Psoas muscle (tissue), 8 donors: ENCODE data around the gene MYL4. TPM values are rescaled to one million over a fixed set of nuclear protein-coding genes. Genes with fewer than 3 reads are reported as not detected.
"Not testable (repeated sequence)": the region's sequence is repeated elsewhere in the genome, so short reads cannot be mapped to it uniquely, and the experiment has no call there.

Experiments used
- ATAC-seq, 4 donors: fragments of 200-7000 bp; cut with Tn5 transposase; one replicate each; pipeline ENCODE4 v1.9.1; 2020; ENCODE audit warnings: moderate library complexity in 3 of 4, mild to moderate bottlenecking in 2 of 4
- DNase-seq, 2 donors: peaks; one replicate each; pipeline ENCODE4 v3.0.0-alpha.2; 2020
- H3K27ac ChIP-seq: fragments of 200-600 bp; one replicate; pipeline ENCODE4 v1.8.0; 2022
- H3K27me3 ChIP-seq, 3 donors: fragments of 200-600 bp in 1 of 3; one replicate each; pipeline versions ENCODE4 v1.6.1 to v1.8.0; 2013 to 2022; ENCODE audit warnings: low read length in 2 of 3, mild to moderate bottlenecking in 2 of 3, moderate library complexity in 1 of 3; ENCODE audit not compliant: insufficient read depth in 3 of 3
- H3K36me3 ChIP-seq, 2 donors: fragments of 200-600 bp in 1 of 2; one replicate each; pipeline versions ENCODE4 v1.6.1 to v1.8.0; 2013 to 2022; ENCODE audit warnings: low read depth in 1 of 2, mild to moderate bottlenecking in 1 of 2, moderate library complexity in 1 of 2; ENCODE audit not compliant: insufficient read depth in 1 of 2
- H3K4me1 ChIP-seq: fragments of 200-600 bp; one replicate; pipeline ENCODE4 v1.8.0; 2022
- H3K4me3 ChIP-seq: fragments of 200-600 bp; one replicate; pipeline ENCODE4 v1.8.0; 2022; ENCODE audit warnings: mild to moderate bottlenecking
- H3K9me3 ChIP-seq: fragments of 200-600 bp; one replicate; pipeline ENCODE4 v1.8.0; 2022
- CTCF ChIP-seq: fragments of 200-600 bp; IDR thresholded peaks from one replicate; pipeline ENCODE4 v1.8.0; 2022; ENCODE audit warnings: antibody characterized with exemption
- WGBS, 3 donors: extraction: QIAGEN DNeasy Blood & Tissue Kit; methylation state at CpG; one replicate each; pipeline versions ENCODE4 v1.1.6 to v1.1.7; 2013; 5-methylcytosine and 5-hydroxymethylcytosine counted together
- intact Hi-C, 2 donors: fragments of 100-400 bp; cut with DNase I; formaldehyde crosslinking; loops; one replicate each; pipeline versions ENCODE4 v1.11.0 to v1.14.2; 2022
- polyA plus RNA-seq, 3 donors: library from polyadenylated mRNA; stranded (reverse); fragments of 200-250 nt; gene quantifications; one replicate each; pipeline ENCODE4 v1.2.3, GENCODE V29; 2013
- total RNA-seq, 4 donors: library from RNA; stranded (reverse); fragmentation: NEBNext Ultra II Directional in 2 of 4; extraction: Animal tissue kit (Norgen Biotek cat#: 25700) in 2 of 4; gene quantifications; one replicate each; pipeline versions ENCODE4 v1.2.1 to v1.2.4, GENCODE V29; 2021 to 2023
- donor health status: healthy with polysubstance abuse.
- donor health status: DM: no; HTN: no; CAD: no; lungs with moderate emphysema.
- donor health status: Bipolar disorder and iron deficiency.
- donor health status: healthy.
- donor health status: DM: yes; HTN: yes; CAD: no.
- donor health status: DM: no; HTN: no; CAD: no.
- donor health status: DM: no; HTN: no; CAD: no.
- donor health status: DM: yes; HTN: yes; CAD: no.

The MYL4 gene
- total and polyA plus RNA-seq, 7 donors, result 0.52 to 6.7 (median 2.0) TPM

DNA sequence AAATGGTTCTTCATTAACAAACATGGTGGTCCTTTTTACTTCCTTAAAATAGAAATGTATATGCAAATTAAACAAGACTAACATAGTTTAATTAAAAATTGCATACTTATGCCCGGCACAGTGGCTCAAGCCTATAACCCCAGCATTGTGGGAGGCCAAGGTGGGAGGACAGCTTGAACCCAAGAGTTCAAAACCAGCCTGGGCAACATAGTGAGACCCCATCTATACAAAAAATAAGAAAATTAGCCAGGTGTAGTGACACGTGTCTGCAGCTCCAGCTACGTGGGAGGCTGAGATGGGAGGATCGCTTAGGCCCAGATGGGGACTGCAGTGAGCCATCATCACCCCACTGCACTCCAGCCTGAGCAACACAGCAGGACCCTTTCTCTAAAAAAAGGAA is 38.4 kb upstream of the MYL4 start:
- no peaks in the 10 kb centered on the region for H3K9me3 ChIP-seq
- WGBS, 3 donors, result 92 to 95% (median 93%) methylated on average over 4 of the region's 4 CpGs
- H3K27me3 ChIP-seq, result no peaks in the 10 kb centered on the region
- ATAC-seq (no peak), DNase-seq (no peak)
- intact Hi-C loops, result no loop called here
- H3K4me3 ChIP-seq, result no peak overlapping the region
- H3K36me3 ChIP-seq, result peaks cover 2 to 65% of the 10 kb centered on the region in 2 donors
- no peak overlapping the region for H3K27ac ChIP-seq
- H3K4me1 ChIP-seq, result peaks cover 5% of the 10 kb centered on the region
- no peak for TF ChIP-seq CTCF

DNA sequence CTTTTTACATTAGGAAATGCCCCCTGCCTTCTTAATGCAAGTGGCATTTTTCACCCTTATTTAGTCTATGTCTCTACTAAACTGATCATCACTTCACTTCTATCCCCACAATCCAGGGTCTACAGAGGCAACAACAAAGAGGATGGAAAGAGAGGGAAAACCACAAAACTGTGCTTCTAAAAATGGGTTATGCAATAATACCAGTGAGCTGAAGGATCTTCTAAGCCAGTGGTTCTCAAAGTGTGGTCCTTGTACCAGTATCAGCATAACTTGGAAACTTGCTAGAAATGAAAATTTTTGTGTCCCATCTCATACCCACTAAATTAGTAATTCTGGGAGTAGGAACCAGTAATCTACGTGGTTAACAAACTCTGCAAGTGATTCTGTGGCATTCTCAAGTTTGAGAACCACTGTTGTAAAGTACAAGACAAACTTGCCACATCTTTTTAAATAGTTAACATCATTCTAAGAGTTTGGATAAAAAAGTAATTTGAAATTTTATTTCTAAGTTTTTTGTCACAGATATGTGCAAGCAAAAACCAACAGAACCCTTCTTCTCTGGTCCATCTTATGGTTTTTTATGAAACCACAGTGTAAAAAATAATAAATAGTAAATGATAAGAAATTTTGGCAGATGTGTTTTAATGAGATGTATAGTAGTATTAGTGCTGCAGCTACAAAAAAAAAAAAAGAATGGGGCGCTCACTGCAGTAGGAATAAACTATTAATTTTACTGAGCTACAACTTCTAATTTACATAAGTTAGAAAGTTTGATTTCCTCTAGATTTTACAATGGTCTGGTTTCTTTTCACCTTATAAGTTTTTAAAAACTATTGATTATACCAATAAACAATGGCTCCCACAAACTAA is 36.2 kb upstream of the MYL4 start:
- intact Hi-C loops, result no loop called here
- no peak for DNase-seq
- no peaks in the 10 kb centered on the region for H3K4me1 ChIP-seq
- ATAC-seq, result no peak
- H3K36me3 ChIP-seq, result peaks cover 2 to 60% of the 10 kb centered on the region in 2 donors
- no peak overlapping the region for H3K27ac ChIP-seq
- H3K4me3 ChIP-seq, result no peak overlapping the region
- TF ChIP-seq CTCF, result no peak
- H3K27me3 ChIP-seq, result no peaks in the 10 kb centered on the region
- no peaks in the 10 kb centered on the region for H3K9me3 ChIP-seq
- 86 to 94% (median 94%) methylated on average over 2 of the region's 2 CpGs for WGBS, 3 donors

GRCh38 chr17:47174823-47175222 is 34.3 kb upstream of the MYL4 start:
- H3K4me1 ChIP-seq, H3K9me3 ChIP-seq, H3K27ac ChIP-seq, ATAC-seq, DNase-seq, H3K27me3 ChIP-seq, H3K4me3 ChIP-seq, intact Hi-C loops: not testable (repeated sequence)
- 89 to 93% (median 92%) methylated on average over 8 of the region's 8 CpGs for WGBS, 3 donors
- peaks cover 0 to 58% of the 10 kb centered on the region in 2 donors for H3K36me3 ChIP-seq

DNA sequence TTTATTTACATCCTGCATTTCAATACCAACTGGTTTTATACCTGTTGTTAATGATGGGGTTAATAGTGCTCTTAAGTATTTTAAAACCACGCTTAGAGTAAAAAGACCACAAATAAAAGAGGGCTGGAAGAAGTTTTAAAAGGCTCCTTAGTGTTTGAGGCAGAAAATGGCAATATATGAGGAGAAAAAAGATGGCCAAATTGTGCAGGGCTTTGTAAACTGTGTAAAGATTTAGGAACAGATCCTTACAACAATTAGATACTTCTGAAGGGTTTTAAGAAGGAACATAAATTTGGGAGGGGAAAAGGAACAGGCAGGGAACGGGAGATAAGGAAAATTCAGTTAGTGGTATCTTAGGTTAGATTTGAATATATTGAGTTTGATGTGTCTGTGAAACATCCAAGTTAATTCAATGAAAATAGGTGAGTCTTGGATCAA is 32.7 kb upstream of the MYL4 start:
- ATAC-seq (no peak), DNase-seq (no peak)
- Histone ChIP-seq H3K36me3 (peaks cover 4 to 57% of the 10 kb centered on the region in 2 donors), H3K9me3 (no peaks in the 10 kb centered on the region), H3K27ac (no peak overlapping the region), H3K4me1 (no peaks in the 10 kb centered on the region), H3K4me3 (no peak overlapping the region), H3K27me3 (no peaks in the 10 kb centered on the region)
- WGBS, 3 donors, result 88 to 93% (median 90%) methylated on average over 2 of the region's 2 CpGs
- intact Hi-C loops, result no loop called here
- TF ChIP-seq CTCF, result no peak

DNA sequence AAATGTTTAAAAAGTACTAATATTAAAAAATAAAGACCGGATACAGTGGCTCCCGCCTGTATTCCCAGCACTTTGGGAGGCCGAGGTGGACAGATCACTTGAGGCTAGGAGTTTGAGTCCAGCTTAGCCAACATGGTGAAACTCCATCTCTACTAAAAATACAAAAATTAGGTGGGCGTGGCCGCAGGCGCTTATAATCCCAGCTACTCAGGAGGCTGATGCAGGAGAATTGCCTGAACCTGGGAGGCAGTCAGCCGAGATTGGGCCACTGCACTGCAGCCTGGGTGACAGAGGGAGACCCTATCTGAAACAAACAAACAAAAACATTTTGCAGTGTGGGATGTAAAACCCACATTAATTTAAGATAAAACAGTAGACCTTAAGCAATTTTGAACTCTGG is 31.9 kb upstream of the MYL4 start:
- no peak overlapping the region for H3K4me3 ChIP-seq
- 88 to 94% (median 92%) methylated on average over 7 of the region's 7 CpGs for WGBS, 3 donors
- peaks cover 4% of the 10 kb centered on the region for H3K4me1 ChIP-seq
- DNase-seq (no peak), ATAC-seq (no peak)
- no peaks in the 10 kb centered on the region for H3K9me3 ChIP-seq
- no peaks in the 10 kb centered on the region for H3K27me3 ChIP-seq
- H3K36me3 ChIP-seq, result peaks cover 4 to 57% of the 10 kb centered on the region in 2 donors
- intact Hi-C loops, result no loop called here
- no peak overlapping the region for H3K27ac ChIP-seq
- no peak for TF ChIP-seq CTCF
